Ishikawa (cell line): ENCODE measurements around the gene SLC35F2.

Source experiments
- CEBPB ChIP-seq: IDR thresholded peaks from 2 replicates; pipeline ENCODE4 v1.6.1; 2012
- CREB1 ChIP-seq: IDR thresholded peaks from 2 replicates; pipeline ENCODE4 v1.6.1; 2012; ENCODE audit warnings: low read depth
- EGR1 ChIP-seq: IDR thresholded peaks from 2 replicates; pipeline ENCODE4 v1.6.1; 2012
- EP300 ChIP-seq: IDR thresholded peaks from 2 replicates; pipeline ENCODE4 v1.6.1; 2012; ENCODE audit warnings: borderline replicate concordance
- FOXM1 ChIP-seq: IDR thresholded peaks from 2 replicates; pipeline ENCODE4 v1.6.1; 2012; ENCODE audit warnings: low read depth, borderline replicate concordance
- NFIC ChIP-seq: IDR thresholded peaks from 2 replicates; pipeline ENCODE4 v1.6.1; 2012
- RAD21 ChIP-seq: IDR thresholded peaks from 2 replicates; pipeline ENCODE4 v1.6.1; 2012; ENCODE audit warnings: low read depth
- TAF1 ChIP-seq: IDR thresholded peaks from 2 replicates; pipeline ENCODE4 v1.6.1; 2012; ENCODE audit warnings: low read depth, mild to moderate bottlenecking
- TCF12 ChIP-seq: IDR thresholded peaks from 2 replicates; pipeline ENCODE4 v1.6.1; 2012; ENCODE audit warnings: low read depth
- TEAD4 ChIP-seq: IDR thresholded peaks from 2 replicates; pipeline ENCODE4 v1.6.1; 2012
- YY1 ChIP-seq: IDR thresholded peaks from 2 replicates; pipeline ENCODE4 v1.6.1; 2012; ENCODE audit warnings: low read depth
- ZBTB7A ChIP-seq: IDR thresholded peaks from 2 replicates; pipeline ENCODE4 v1.6.1; 2012; ENCODE audit warnings: low read depth
- TF ChIP-seq, protein P1 (sequence below): IDR thresholded peaks from 2 replicates; pipeline ENCODE4 v1.6.1; 2012; ENCODE audit warnings: low read depth, mild to moderate bottlenecking
- TF ChIP-seq, protein P2 (sequence below): IDR thresholded peaks from 2 replicates; pipeline ENCODE4 v1.6.1; 2012
- TF ChIP-seq, protein P3 (sequence below): IDR thresholded peaks from 2 replicates; pipeline ENCODE4 v1.6.1; 2012

The SLC35F2 gene

DNA sequence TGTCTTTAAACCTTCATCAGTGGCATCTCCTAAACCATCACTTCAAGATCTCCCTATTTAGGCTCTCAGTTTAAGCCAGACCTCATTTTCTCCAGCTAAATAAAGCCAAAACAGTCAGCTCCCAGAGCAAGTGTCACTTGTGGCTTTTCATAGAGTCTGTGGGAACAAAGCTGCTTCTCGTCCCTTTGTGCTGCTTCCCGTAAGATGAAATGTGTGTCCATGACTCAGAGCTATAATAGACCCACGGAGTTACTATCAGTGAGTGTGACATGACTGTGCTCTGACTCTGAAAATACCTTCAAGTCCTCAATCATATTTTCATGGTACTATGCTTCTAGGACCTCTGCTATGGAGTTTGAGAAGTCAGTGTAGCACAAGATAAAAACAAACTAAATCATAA lies 89.4 kb downstream of the SLC35F2 start:
- TF ChIP-seq EGR1 = no peak
- TF ChIP-seq TEAD4 = no peak
- TF ChIP-seq, protein P1, sequence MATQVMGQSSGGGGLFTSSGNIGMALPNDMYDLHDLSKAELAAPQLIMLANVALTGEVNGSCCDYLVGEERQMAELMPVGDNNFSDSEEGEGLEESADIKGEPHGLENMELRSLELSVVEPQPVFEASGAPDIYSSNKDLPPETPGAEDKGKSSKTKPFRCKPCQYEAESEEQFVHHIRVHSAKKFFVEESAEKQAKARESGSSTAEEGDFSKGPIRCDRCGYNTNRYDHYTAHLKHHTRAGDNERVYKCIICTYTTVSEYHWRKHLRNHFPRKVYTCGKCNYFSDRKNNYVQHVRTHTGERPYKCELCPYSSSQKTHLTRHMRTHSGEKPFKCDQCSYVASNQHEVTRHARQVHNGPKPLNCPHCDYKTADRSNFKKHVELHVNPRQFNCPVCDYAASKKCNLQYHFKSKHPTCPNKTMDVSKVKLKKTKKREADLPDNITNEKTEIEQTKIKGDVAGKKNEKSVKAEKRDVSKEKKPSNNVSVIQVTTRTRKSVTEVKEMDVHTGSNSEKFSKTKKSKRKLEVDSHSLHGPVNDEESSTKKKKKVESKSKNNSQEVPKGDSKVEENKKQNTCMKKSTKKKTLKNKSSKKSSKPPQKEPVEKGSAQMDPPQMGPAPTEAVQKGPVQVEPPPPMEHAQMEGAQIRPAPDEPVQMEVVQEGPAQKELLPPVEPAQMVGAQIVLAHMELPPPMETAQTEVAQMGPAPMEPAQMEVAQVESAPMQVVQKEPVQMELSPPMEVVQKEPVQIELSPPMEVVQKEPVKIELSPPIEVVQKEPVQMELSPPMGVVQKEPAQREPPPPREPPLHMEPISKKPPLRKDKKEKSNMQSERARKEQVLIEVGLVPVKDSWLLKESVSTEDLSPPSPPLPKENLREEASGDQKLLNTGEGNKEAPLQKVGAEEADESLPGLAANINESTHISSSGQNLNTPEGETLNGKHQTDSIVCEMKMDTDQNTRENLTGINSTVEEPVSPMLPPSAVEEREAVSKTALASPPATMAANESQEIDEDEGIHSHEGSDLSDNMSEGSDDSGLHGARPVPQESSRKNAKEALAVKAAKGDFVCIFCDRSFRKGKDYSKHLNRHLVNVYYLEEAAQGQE = no peak
- TF ChIP-seq, protein P2, sequence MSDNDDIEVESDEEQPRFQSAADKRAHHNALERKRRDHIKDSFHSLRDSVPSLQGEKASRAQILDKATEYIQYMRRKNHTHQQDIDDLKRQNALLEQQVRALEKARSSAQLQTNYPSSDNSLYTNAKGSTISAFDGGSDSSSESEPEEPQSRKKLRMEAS = no peak
- TF ChIP-seq FOXM1 = no peak
- TF ChIP-seq, protein P3, sequence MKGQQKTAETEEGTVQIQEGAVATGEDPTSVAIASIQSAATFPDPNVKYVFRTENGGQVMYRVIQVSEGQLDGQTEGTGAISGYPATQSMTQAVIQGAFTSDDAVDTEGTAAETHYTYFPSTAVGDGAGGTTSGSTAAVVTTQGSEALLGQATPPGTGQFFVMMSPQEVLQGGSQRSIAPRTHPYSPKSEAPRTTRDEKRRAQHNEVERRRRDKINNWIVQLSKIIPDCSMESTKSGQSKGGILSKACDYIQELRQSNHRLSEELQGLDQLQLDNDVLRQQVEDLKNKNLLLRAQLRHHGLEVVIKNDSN = no peak
- no peak for TF ChIP-seq TAF1
- TF ChIP-seq CREB1 = no peak
- TF ChIP-seq NFIC = no peak
- no peak for TF ChIP-seq EP300
- no peak for TF ChIP-seq ZBTB7A
- no peak for TF ChIP-seq CEBPB
- TF ChIP-seq YY1 = no peak
- TF ChIP-seq RAD21 = no peak
- no peak for TF ChIP-seq TCF12

DNA sequence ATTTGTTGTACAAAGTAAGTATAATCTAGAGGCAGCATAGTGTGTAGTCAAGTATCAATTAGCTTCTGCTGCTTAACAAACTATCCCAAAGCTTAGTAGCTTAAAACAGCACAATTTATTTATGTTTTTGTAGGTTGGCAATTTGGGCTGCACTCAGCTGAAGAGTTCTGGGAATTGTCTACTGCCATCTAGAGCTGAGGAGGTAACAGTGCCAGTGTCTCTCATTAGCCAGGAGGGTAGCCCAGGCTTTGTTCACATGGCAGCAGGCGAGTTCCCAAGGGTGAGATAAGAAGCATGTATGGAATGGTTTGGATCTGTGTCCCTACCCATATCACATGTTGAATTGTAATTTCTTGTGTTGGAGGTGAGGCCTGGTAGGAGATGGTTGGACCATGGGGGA lies 100.9 kb downstream of the SLC35F2 start:
- no peak for TF ChIP-seq NFIC
- TF ChIP-seq EGR1 = no peak
- no peak for TF ChIP-seq EP300
- no peak for TF ChIP-seq YY1
- no peak for TF ChIP-seq TAF1
- TF ChIP-seq, protein P1 = no peak
- TF ChIP-seq TCF12 = no peak
- no peak for TF ChIP-seq RAD21
- TF ChIP-seq CREB1 = no peak
- TF ChIP-seq, protein P3 = no peak
- TF ChIP-seq FOXM1 = no peak
- TF ChIP-seq CEBPB = no peak
- TF ChIP-seq, protein P2 = no peak
- TF ChIP-seq TEAD4 = no peak

DNA sequence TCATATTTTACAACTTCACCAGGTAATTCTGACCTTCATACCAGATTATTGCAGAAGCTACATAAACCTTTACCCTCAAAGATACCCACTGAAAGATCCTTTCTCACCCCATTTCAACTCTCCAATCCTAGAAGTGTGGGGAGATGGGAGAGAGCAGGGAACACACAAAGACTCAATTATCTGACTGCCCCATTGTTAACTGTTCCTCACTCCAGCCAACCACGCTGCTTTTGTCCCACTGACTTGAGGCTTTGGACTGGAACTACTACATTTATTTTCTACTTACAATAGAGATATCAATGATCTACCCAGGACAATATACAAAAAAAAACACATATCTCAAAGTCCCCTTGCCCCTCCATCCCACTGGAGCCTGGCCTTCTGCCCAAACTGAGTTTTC lies 102.0 kb downstream of the SLC35F2 start:
- no peak for TF ChIP-seq TEAD4
- TF ChIP-seq, protein P2 = no peak
- no peak for TF ChIP-seq TCF12
- TF ChIP-seq, protein P3 = no peak
- no peak for TF ChIP-seq EP300
- TF ChIP-seq NFIC = no peak
- no peak for TF ChIP-seq FOXM1
- no peak for TF ChIP-seq TAF1

DNA sequence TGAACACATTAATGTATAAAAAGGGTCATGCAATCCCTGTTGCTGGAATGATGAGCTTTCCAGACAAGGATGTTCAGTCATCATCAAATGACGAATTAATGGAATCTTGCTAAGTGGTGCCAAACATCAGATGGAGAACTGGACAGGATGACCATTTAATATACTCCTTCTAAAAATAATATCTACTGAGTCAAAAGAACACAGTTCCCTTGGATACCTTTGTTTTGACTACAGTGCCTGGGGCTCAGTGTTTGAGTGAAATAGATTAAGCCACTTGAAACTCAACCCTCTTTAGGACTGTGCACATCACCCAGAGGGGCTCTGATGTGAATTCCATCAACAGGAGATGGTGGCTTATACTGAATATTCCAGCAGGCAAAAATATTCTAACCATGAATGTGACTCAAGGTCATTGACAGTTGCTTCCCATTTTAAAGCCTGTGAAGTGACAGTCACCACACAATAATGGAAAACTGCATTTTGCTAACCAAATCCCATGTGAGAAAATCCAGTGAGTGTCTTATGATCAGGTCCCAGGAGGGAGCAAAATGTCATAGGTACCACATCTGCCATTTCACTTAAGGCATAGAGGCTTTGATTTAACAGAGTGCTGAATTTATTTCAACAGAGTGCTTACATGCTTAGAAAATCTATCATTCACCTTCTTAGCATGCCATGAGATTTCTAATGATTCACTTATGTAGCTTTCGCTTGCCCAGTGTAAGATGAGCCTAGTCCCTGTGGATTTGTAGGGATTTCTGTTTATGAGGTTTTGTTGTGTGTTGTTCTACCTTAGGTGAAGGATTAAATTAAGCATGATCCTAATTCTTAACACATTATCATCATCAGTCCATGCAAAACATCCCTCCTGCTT lies 105.4 kb downstream of the SLC35F2 start:
- TF ChIP-seq, protein P1 = no peak
- TF ChIP-seq CREB1 (no peak), TAF1 (no peak), TCF12 (no peak), RAD21 (no peak), CEBPB (no peak)
- TF ChIP-seq, protein P2 = no peak
